ENCODE results near the gene KCNJ10.

The KCNJ10 gene

DNA sequence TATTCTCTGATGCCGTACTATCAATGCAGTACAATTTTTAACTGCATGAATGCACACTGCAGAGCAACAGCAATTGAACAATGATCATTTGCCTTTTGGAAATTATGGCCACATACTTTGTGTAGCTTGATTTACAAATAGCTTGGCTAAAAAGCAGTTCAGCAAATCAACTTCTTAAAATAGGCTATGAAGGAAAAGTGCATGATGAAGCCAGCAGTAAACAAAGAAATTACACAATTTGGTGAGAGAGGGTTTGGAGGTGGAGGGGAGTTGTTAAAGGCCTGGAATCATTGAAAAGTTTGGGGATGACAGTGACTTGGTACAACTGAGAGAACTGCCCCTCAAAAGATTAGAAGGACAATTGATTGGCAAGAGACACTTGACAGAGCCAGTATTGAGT, 44.6 kb downstream of the KCNJ10 start:
- DNase-seq (ENCODE audit: low read depth in 1 of 2, low spot score in 1 of 2) = no peak

DNA sequence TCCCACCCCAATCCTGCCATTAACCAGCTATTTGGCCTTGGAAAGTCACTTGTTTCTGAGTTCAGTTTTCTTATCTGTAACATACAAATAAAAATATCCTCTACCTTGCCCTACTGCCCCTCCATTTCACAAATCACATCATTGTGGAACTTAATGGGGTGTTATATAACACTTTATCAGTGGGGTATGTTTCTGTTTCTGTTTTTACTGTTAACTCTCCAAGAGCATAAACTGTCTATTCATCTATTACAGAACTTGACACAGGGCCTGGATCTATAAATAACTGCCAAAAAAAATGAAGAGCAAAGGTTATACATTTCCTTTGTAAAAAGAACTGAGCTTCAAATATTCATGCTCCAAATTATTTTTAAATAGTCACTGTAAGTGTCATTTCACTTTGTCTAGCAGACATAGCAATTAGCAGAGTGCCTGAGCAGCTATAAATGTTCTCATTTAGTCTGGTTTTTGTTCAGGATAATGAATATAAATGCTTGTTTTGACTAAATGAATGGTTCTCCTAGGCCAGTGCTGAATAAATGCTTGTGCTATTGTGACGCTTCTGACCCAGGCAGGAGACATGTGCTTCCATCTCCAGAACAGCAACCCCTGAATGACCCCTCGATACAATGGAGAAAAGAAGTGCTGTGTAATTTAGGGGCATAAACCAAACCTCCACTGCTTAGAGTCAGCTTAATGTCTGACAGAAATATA, 45.6 kb downstream of the KCNJ10 start:
- no peak for DNase-seq (ENCODE audit: low read depth in 1 of 2, low spot score in 1 of 2)

DNA sequence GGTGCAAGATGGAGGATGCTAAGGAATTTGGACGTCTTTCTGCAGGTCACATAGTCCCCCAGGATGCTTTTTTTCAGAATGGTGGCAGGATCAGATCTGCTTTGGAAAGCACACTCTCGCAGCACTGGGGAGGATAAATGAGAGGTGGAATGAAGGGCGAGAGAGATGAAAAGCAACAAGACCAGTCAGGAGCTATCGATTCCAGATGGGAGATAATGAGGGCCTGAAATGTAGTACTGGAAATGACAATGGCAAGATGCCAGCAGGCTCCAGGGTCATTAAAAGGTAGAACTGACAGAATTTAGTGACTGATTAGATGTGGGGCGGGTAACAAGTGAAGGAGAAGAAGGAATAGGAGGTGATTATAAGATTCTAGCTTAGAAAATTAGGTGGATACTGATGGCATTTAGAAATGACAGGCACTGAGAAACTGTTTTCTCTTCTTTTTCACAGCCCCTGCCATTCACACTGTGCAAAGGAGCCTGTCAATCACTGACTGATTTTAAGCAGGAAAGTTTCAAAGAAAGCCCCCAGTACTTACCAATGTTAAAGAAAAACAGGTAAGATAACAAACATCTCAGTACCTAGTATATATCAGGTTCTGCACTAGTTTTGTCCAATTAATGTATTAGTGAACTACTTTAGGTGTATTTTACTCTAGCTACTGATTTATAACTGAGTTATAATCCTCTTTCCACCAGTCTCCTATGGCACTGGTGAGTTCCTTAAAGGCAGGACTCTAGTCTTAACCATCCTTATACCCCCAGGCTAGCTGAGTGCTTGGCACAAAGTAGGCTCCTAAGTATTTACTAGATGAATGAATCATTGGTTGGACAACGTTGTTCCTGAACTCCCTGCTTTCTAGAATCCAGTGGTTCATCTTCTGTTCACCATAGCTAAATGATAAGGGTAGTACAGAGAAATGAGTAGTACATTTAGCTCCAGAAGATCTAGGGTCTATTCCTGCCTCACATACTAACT, 47.3 kb downstream of the KCNJ10 start:
- no peak for DNase-seq (ENCODE audit: low read depth in 1 of 2, low spot score in 1 of 2)

DNA sequence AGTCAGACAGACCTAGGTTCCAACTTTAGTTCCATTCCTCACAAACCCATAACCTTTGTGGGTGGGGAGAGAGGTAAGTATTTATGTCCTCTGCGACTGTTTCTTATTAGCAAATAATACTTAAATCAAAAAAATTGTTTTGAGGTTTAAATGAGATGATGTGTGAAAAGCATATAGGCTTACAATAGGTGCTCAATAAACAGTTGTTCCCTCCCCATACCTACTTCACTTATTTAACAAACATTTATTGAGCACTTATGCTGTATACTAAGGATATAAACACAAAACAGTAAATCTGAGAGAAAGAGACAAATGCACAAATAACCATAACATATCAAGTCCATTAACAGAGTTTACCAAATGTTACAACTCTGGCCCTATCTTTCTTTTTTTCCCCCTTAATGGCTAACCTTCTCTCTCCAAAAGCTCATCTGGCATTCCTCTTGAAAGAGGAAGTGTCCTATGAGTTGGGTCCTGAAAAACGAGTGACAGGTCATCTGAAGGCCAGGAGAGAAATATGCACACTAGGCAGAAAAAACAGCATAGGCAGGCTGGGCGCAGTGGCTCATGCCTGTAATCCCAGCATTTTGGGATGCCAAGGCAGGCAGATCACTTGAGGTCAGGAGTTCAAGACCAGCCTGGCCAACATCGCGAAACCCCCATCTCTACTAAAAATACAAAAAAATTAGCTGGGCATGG, 48.4 kb downstream of the KCNJ10 start:
- DNase-seq (ENCODE audit: low read depth in 1 of 2, low spot score in 1 of 2) = no peak

DNA sequence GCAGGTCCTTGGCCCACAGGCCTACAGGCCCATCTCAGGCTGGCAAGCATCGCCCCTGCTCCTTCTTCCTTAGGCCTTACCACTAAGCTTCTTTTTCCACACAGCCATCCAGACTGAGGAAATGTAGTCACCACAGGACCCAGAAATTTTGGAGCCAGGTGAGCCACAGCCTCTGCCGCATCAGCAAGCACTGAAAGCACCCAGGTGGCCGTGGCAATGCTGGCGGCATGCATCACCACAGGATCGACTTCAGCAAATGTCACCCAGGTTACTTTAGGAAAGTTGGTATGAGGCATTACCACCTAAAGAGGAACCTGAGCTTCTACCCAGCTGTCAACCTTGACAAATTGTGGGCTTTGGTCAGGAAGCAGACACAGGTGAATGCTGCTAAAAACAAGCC, 49.8 kb downstream of the KCNJ10 start:
- DNase-seq (ENCODE audit: low read depth in 1 of 2, low spot score in 1 of 2) = no peak

DNA sequence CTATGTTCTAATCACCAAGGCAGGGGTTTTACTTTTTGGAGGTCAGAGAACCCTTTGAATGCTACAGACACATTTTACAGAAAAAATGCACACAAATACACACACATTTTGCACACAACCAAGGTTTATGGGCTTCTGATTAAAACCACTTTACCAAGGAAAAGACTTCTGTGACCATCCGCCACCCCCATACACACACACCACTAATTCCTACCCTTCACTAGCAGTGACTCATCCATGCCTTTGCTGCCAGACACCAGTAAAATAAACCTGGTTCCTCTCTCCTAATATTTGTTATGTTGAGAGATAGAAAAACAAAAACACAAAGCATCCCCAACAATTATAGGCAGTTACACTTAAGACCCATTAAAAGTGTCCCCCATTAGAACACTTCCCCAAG, 51.1 kb downstream of the KCNJ10 start:
- no peak for DNase-seq (ENCODE audit: low read depth in 1 of 2, low spot score in 1 of 2)

DNA sequence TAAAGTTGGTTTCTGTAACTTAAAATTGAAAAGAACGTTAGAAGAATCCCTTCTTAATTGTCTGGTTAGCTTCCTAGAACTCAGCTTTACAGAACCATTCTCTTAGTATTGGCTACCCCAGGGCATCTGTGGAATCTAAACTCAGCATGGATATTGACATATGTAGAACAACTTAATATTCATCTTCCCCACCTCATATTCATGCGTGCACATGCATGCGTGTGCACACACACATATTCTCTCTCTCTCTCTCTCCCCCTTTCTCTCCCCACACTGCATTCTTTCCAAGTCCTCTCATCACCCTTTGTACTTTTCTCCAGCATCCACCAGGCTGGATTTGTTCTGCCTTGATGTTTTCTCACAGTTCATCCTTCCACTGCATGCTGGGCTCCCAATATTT, 51.6 kb downstream of the KCNJ10 start:
- DNase-seq (ENCODE audit: low read depth in 1 of 2, low spot score in 1 of 2) = no peak

DNA sequence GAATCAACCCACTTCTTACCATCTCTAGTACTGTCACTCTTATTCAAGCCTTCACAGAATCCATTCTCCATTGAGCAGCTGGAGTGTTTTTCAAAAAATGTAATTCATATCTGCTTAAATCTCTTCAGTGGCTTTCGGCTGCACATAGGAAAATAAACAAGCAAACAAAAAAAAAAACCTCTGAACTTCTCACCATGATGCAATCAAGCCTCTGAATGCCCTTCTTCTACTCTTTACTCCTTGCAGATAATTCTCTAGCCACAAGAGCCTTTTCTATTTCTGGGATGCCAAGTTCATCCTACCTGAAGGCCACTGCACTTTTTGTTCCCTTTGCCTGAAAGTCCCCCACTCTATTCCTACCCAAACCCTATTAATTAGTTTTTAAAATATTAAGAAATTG, 52.4 kb downstream of the KCNJ10 start:
- no peak for DNase-seq (ENCODE audit: low read depth in 1 of 2, low spot score in 1 of 2)

DNA sequence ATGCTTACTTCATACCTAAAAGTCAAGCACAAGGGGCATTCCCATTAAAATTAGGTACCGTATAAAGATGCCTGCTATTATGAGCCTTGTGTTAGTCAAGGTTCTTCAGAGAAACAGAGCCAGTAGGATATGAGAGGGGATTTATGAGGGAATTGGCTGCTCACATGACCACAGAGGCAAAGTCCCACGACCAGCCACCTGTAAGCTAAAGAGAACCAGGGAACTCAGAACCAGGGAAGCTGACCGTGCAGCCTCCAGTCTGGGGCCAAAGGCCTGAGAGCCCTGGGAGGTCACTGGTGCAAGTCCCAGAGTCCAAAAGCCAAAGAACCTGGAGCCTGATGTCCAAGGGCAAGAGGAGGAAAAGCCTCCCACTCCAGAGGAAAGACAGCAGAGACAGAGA, 58.2 kb downstream of the KCNJ10 start:
- no peak for DNase-seq (ENCODE audit: low read depth in 1 of 2, low spot score in 1 of 2)

DNA sequence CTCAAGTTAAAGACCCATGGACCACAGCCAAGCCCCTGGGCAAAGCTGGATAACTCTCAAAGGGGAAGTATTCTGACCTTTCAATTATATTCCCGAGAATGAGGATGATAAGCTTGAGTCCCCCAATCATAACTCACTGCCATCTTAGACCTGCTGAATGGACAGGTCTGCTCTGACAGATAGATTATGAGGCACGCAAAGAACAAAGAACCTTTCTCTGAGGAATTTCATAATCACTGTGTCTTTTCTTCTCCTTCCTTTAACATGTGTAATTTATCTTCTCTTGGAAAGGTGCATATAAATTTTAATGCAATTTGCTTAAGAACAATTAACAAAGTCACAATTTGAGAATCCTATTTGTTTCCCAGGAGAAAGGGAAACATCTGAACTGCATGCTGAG, 60.2 kb downstream of the KCNJ10 start:
- DNase-seq (ENCODE audit: low read depth in 1 of 2, low spot score in 1 of 2) = no peak

DNA sequence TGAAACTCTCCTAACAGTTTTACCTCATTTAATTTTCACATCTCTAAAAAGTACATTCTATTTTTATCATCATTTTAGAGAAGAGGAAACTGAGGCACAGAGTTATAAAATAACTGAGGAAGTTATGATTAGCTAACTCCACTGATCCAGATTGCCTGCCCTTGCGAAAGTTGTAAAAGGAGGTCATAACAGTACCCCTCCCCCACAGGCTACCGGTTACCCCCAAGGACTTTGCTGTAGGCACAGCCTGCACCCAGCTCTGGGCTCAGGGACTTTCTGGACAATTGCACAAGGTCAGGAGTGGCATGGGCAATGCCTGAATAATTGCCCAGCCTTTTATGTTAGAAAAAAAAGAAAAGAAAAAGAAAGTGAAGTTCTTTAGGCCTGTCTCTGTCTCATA, 60.9 kb downstream of the KCNJ10 start:
- DNase-seq (ENCODE audit: low read depth in 1 of 2, low spot score in 1 of 2) = no peak

DNA sequence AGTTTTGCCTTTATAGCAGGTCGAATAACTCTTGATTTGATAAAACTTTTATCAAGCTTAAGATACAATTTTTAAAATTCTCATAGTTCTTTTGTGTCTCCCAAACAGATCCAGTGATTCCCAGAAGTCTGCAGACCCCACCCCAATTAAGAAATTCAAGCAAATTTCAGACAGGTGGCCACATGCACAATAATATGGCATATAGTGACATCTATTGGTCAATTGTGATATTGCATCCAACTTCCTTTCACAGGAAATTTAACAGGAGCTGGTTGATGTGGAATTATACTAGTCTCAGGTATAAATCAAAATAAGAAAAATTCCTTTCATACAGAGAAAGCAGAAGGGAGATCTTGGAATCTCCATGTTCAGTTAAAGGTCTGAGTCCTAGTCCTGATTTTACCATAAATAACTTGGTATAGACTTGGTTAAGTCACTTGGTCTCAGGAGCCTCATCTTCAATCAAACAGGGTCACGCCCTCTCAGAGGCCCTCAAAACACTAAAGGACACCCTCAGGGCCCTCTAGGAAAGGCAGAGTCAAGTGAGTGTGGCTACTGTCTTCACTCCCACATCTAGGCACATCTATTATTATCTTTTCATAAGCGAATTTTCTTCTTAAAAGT, 62.3 kb downstream of the KCNJ10 start:
- DNase-seq (ENCODE audit: low read depth in 1 of 2, low spot score in 1 of 2) = no peak

DNA sequence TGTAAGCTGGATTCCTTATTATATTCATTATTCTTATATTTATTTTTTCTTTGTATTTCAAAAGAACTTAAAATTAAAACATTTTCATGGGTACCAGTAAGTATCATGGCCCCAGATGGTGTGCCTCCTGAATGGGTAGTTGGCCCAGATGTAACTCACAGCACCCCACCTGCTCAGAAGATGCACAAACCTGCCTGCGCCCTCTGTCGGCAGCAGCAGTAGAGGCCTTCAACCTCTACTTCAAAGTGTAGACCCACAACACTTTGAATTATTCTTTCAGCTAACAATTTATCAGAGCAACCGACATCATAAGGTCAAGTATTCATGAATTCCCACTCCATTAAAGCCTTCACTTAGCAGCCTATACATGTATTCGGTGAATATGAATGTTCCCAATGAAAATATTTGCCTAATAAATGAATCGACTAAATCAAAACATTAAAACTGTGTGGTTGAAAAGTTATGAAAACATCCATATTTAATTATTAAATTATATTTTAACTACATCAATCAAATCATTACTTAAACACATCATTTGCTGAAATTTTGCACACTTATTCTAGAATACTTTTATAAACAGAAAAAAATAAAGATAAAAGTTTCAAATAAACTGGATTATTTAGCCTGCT, 63.5 kb downstream of the KCNJ10 start:
- DNase-seq (ENCODE audit: low read depth in 1 of 2, low spot score in 1 of 2) = peak; percentile 37 to 54

DNA sequence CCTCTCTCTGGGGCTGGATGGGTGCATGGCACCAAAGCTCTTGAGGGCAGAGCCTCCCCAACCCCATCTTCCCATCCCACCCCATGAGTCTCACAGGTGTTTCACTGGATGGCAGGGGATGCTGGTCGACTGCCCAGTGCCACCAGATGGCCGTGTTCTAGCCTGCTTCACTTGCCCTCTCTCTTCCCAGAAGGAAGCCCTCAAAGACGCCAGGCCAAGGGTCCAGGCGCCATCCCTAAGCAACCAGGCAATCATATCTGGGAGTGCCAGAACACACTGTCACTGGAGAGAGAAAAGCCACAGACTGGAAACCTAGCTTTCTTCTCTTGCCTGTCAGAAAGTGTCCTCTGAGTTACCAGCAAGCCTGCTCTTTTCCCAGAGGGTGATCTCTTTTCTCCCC, 64.9 kb downstream of the KCNJ10 start:
- no peak for DNase-seq (ENCODE audit: low read depth in 1 of 2, low spot score in 1 of 2)

DNA sequence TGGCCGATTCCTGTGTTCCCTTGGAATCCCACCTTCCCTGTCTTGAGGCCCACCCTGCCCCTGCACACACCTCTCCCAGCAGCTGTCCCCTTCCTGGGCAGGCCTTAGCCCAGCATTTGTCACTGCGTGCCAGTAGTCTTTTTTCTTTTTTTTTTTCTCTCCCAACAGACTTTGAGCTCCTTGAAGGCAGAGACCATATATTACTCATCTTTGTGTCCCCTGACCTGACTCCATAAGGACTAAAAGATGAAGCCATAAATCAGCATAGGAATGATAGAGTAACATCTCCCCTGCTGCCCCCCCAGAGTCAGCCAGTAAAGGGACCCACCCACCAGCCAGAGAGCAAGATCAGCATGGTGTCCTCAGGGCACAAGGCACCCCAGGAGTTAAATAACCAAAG, 65.5 kb downstream of the KCNJ10 start:
- no peak for DNase-seq (ENCODE audit: low read depth in 1 of 2, low spot score in 1 of 2)

DNA sequence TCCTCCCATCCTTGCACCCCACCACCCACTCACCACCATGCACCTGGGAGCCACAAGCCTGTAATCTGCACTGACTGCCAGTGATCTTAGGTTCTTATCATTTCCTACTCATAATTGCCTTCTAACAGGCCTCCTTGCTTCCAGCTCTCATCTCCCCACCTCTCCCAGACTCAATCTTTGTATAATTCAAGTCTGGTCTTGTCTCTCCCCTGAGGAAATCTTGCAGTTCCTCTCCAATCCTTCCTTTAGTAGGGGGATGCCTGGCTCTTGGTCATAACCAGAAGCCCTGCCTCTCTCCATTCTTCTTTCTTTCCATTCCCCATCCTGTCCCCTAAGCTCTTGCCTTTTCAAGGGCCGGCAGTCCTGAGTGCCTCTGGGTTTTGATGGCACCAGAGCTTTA, 66.0 kb downstream of the KCNJ10 start:
- no peak for DNase-seq (ENCODE audit: low read depth in 1 of 2, low spot score in 1 of 2)

DNA sequence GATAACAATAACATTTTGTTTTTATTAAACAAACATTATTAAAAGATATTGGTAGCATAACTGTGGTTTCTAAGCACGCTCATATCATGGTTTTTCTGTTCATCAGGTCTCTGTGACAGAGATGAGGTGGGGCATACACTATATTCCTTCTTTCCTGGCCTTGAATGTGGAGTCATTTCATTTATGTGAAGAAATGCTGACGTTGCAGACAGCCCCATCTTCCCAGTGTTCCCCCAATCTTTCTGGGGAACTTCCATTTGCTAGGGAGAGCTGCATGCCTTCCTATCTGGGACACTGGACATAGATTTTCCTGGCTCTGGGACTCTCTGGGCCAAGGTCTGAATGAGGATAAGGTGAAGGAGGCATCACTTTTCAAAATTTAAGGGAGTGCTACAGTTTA, 68.5 kb downstream of the KCNJ10 start:
- no peak for DNase-seq (ENCODE audit: low read depth in 1 of 2, low spot score in 1 of 2)

DNA sequence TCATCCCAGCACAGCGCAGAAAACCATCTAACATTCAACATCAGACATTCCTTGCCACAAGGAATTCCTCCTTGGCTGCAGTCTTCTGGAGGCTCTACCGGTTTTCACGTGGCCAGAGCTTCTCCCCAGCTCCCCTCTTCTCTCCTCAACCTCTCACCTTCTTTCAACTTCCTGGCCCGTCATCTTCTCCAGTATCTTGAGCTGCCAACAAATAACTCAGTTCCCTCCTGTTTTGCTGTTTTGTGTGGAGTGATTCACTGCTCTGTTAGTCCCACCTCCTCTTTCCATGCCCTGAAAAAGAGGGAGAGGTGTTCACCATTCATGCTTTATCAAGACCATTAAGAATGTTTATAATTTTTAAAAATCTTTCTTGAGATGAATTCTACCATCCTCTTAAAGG, 70.8 kb downstream of the KCNJ10 start:
- DNase-seq (ENCODE audit: low read depth in 1 of 2, low spot score in 1 of 2) = no peak

DNA sequence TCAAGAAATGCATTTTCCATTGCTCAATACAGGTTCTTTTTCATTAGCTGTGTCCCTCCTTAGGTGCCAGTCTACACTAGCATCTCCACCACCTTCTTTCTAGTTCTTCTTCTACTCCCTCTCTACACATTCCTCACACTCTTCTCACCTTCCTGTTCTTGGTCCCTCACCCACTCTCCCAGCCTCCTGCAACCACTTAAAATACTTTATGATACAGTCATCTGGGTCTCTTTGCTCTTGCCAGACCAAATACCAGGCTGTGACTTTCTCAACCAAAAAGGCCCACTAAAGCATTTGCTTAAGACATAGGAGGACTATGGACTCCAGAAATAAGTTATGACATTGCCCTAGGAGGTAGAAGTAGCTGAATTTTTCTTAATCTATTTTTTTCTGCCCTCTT, 73.3 kb downstream of the KCNJ10 start:
- no peak for DNase-seq (ENCODE audit: low read depth in 1 of 2, low spot score in 1 of 2)

DNA sequence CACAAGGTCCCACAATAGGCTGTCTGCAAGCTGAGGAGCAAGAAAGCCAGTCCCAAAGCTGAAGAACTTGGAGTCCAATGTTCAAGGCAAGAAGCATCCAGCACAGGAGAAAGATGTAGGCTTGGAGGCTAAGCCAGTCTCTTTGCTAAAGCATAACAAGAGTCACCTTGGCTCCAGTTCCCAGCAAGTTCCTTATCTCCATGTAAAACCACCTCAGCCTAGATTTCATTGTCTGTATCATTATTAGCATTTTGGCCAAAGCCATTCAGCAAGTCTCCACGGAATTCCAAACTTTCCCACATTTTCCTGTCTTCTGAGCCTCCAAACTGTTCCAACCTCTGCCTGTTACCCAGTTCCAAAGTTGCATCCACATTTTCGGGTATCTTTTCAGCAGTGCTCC, 75.1 kb downstream of the KCNJ10 start:
- DNase-seq (ENCODE audit: low read depth in 1 of 2, low spot score in 1 of 2) = no peak

DNA sequence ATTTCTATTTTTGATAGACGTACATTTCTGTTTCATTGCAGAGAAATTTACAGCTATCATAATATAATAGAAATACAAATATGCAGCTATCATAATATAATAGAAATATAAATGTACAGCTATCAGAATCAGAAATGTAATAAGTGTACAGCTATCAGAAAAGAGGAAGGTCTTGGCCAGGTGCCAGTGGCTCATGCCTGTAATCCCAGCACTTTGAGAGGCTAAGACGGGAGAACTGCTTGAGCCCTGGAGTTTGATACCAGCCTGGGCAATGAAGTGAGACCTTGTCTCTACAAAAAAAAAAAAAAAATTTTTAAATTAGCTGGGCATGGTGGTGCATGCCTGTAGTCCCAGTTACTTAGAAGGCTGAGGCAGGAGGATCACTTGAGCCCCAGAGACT, 76.0 kb downstream of the KCNJ10 start:
- no peak for DNase-seq (ENCODE audit: low read depth in 1 of 2, low spot score in 1 of 2)

Measured in stimulated activated CD4-positive, alpha-beta T cell treated with anti-CD3 and anti-CD28 coated beads, Interleukin-15, amount 100 ng/mL, for 1 hour (primary cell).